ENCODE measurements around the gene RASSF8.

DNA sequence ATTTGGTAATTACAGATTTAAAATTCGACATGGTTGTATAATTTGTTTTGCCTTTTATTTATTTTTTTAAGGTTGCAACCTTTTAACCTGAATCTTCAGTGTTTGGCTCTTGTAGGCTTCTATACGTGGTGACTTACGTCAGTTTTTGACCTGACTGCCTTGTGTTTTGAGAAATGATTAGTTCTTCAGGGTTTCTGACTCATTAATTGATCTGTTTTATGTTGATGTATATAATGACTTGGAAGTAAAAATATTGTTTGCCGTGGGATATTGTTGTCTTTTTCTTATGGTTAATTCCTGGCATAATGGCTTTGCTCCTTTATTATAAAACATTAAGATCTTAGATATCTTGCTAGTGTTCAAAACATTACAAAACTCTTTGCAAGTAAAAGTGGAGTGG, 2.5 kb downstream of the RASSF8 start:
- TF ChIP-seq POLR2A (IDR thresholded peaks at IDR 0.05; ENCODE audit: low read length): no peak
- no peak for TF ChIP-seq GATA1 (IDR thresholded peaks at IDR 0.05; ENCODE audit: low read depth, low read length)

Measured in erythroblast (primary cell).